ENCODE results near the gene LRP5.

- no peak for TF ChIP-seq POLR2AphosphoS5 (IDR thresholded peaks at IDR 0.05; ENCODE audit: low read depth, low read length)
- TF ChIP-seq REST (IDR thresholded peaks at IDR 0.05; ENCODE audit: insufficient read depth in 1 of 2, low read depth in 2 of 2, low read length in 2 of 2), result no peak
- TF ChIP-seq TAF1 (IDR thresholded peaks at IDR 0.05; ENCODE audit: borderline replicate concordance, insufficient read depth, low read length), result no peak
- TF ChIP-seq SIN3A (IDR thresholded peaks at IDR 0.05; ENCODE audit: borderline replicate concordance, insufficient read depth, low read length), result no peak
- TF ChIP-seq FOXP2 (optimal IDR thresholded peaks at IDR 0.05; ENCODE audit: borderline replicate concordance, extremely low read depth, extremely low read length, insufficient read depth), result no peak
Observed at GRCh38 chr11:68445531-68446035, 133.2 kb downstream of the LRP5 start.
